PC-9 (cell line): ENCODE results near the gene TMEM51.

Experiments
- CTCF ChIP-seq: fragments of 200-600 bp; sonication (generic); conservative IDR thresholded peaks from 2 replicates; pipeline ENCODE4 v1.6.1; 2017; ENCODE audit warnings: mixed run types, antibody characterized with exemption, mild to moderate bottlenecking, moderate library complexity
- EZH2 ChIP-seq: fragments of 200-600 bp; sonication (generic); IDR thresholded peaks from 2 replicates; pipeline ENCODE4 v1.8.0; 2017; ENCODE audit warnings: antibody characterized with exemption, low read depth

GRCh38 chr1:15116966-15117365 is 36.6 kb upstream of the TMEM51 start:
- no peak for TF ChIP-seq CTCF
- no peak for TF ChIP-seq EZH2
